NCI-H2171 treated with DMSO at 0.1 percent for 48 hours (cell line): ENCODE data around the gene ARL5C.

Experiments used
- DNase-seq: peaks from one replicate; lab custom pipeline; 2025; lab: John Stamatoyannopoulos, UW

Gene ARL5C

DNA sequence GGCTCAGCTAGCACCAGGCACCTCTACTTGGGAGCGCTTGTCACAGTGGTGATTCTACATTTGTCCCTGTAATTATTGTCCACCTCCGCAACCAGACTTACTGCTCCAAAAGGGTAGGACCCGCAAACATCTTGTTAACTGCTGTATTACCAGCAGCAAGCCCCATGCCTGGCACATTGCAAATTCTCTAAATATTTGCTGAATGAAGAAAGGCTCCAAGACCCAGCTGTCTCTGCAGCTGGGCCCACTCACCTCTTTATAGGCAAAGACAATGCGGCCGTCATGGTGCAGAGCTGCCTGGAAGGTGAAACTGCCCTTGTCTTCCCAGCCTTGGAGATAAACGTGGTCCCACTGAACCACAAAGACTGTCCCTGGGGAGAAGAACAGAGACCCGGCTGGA, 58.8 kb downstream of the ARL5C start:
- DNase-seq, result no peak
